HG02938 (cell line): ENCODE results near the gene SEC11C.
"Not testable (repeated sequence)": the region's sequence is repeated elsewhere in the genome, so short reads cannot be mapped to it uniquely, and the experiment has no call there.

Experiments used
- ATAC-seq: cut with Tn5 transposase; IDR thresholded peaks from one replicate; pipeline ENCODE4 v1.9.1; 2021; ENCODE audit warnings: mild to moderate bottlenecking, moderate library complexity; ENCODE audit not compliant: unreplicated experiment

SEC11C gene

DNA sequence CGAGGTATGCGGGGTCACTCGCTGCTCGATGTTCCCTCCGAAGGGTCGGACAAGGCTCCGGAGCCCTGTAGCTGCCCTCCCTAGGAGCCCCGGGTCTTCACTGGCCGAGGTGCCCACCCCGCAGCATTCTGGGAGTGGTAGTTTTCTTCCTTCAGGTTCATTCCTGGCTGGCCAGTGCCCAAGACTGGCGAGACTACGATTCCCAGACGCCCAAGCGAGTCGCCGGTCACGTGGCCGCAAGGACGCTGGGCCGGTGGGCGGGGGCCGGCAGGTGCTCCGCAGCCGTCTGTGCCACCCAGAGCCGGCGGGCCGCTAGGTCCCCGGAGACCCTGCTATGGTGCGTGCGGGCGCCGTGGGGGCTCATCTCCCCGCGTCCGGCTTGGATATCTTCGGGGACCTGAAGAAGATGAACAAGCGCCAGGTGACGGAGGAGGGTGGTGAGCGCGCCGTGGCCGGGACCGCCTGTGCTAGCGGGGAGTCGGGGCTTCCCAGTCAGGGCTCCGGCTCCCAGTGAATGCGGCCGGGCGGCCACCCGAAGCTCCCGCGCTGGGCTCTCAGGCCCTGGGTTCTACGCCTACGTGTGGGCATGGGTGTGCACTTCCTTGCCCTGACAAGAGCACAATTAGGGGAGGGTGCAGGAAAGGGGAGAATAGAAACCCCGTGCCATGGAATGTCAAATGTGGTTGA, at the start of gene SEC11C:
TSS of gene SEC11C (plus strand) at position 270 of the 687 bp plus-strand sequence. CDS start at position 335, 65 bp downstream.
- peak; percentile 84 for ATAC-seq

DNA sequence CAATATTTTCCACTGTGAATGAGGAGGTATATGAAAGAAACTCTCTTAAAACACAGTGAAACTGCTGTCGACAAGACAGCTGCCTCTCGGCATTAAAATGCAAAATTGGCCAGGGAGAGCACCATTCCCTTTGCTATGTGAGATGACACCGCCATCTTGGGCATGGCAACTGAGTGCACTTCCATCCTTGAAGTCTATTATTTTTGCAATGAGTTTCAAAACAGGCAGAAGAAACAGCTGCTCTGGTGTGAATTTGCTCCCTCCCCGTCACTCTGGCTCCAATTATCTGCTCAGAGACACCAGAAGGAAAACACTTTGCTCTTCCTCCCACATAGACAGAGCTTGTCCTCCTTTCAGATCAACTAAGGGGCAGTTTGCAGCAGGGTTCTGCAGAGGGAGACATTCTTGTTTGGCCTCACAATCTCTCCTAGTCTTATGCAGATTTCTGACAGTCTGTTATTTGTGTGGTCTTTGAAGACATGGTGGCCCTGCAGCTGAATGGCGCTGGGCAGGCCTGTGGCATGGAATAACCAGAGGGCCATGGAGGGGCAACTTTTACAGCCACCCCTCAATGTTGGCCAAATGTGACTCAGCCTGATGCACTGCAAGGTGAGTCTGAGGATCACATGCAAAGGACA, 48.6 kb upstream of the SEC11C start:
- no peak for ATAC-seq

DNA sequence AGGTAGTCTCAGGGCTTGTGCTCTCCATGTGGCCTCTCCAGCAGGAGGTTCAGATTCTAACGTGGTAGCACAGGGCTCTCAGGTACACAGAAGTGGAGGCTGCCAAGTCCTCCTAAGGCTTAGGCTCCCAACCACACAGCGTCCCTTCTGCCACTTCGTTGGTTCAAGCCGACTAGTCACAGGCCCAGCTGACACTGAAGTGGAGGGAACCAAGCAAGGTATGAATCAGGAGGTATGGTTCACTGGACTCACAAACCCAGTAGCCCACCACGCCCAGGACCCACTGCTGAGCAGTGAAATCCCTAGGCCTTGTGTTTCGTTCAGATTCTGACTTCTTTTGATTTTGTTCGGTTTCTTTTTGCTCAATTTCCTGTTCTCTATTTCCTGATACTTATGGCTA, 46.0 kb upstream of the SEC11C start:
- no peak for ATAC-seq

DNA sequence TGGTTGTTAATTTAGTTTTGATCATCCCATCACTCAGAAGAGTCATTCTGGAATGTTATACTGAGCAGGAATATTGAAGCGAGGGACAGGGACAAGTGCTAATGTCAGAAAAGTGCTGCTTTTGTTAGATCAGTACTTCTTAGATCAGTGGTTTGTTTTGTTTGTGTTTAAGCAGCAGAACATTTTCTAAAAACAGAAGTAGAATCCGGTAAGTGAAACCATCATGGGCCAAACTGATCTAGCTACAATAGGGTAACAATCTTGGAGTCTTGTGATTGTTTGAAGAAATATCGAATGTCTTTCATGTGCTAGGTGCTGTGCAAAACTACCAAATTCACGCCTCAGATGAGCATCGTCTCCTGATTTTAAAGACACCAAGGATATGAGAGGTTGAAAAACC, 45.1 kb upstream of the SEC11C start:
- ATAC-seq: no peak

DNA sequence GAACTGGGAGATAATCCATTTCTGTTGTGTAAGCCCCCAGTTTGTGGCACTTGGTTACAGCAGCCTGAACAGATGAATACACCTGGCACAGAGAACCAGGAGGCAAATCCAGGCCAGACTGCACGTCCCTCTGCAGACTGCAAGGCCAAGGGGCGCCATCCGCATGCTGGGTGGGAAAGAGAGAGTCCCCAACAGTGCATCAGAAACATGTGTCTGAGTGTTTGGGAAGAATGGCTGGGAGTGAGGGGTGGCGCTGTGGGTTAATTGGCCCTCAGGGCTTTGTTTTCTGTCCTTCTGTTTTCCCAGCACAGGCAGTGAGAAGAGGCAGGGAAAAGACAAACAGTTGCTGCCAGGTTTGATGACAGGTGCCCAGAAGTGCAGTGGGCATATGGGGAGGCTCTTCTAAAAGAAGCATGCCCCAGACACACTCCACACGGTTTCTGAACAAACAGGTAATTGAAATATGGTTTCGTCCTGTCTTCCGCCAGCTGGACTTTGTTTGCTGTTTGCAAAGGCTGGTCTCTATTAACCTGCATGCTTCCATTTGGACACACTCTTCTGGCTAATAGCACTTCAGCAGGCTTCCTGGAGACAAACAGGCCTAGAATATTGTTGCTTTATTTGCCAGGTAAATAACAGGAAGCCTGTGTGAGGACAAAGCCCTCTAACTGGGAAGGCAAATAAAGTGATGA, 43.4 kb upstream of the SEC11C start:
- ATAC-seq: no peak

DNA sequence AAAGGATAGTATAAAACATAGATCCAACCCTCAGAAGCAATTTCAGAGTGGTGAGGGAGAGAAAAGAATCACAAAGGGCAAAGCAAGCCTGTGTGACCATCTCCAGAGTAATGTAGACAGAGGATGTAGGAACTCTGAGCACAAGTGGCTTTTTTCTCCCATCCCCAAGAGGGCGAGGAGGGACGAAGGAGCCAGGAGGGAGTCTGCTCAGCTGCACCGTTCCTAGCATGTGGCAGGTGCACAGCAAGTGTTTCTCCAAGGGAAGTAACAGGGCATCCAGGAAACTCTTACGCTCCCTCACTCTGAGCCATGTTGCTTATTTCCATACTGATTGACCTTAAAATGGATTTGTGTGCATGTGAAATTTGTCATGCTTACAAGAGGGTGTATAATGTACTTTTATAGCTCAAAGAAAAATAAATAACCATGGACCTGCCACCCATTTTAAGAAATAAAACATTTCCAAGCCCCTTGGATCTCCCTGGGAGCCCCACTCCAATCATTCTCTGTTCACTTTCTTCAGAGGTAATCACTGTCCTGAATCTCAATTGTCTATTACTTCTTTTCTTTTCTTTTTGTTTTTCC, 37.8 kb upstream of the SEC11C start:
- no peak for ATAC-seq

DNA sequence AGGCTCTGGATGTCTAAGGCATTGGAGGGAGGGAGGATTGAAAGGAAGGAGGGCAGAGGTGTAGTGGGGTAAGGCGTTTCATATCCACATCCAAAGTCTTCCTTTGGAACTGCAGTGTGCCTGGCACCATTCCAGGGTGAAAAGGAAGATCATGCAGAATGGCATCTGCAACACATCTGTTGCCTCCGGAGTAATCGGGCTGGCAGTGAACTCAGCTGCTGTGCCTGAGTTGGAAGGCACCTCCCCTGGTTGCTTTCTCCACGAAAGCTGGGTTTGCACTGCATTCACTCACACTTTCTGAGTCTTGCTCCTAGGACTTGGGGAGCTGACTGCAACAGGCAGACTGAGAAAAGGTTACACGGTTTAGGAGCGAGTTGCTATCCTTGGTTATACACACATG, 30.3 kb upstream of the SEC11C start:
- no peak for ATAC-seq

DNA sequence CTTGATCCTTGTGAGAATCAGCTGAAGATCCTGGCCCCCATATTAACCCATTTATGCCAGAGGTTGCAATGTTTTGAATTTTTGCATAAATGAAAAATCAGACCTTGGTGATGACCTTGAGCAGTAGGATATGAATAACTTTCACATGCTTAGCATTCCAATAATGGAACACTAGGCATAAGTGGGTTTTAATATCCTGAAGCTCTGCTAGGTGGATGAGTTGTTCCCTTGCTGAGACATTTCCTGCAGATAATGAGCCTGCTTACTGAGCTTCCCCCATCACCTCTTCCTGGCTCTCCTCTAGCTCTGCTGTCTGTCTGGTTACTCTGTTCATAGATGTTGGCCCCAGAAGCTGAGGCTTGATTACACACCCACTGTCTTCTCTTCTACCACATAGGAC, 25.5 kb upstream of the SEC11C start:
- ATAC-seq: no peak

DNA sequence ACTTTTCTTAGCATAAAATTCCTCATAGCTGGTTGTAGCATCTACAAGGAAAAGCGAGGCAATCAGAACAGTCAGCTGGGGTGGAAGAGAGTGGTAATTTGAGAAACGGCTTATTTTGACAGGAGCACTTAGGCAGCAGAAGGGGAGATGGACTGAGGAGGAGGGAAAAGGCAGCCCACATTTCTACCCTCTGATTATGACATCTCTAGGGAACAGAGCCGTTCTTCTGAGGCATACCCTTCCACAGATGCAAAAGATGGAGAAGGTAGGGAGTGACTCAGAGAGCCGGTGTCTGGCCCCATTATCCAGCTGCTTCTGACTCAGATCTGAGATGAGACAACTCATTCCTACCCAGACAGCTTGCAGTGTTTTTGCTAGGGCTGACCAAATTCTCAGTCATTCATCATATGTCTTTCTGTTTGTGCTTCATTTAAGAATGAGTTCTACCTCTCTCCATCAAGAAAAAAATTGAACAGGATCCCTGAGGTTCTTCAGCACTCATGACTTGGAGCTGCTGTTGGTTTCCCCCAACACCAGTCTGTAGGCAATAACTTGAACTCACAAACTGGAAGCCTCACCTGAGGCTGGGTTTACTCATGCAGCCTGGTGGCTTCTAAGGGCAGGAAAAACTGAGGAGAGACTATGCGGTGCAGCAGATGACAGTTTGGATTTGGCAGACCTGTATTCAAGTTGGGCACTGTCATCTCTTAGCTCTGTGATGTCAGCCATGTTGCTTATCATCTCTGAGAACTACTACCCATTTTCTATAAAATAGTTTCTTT, 15.9 kb upstream of the SEC11C start:
- ATAC-seq: no peak

DNA sequence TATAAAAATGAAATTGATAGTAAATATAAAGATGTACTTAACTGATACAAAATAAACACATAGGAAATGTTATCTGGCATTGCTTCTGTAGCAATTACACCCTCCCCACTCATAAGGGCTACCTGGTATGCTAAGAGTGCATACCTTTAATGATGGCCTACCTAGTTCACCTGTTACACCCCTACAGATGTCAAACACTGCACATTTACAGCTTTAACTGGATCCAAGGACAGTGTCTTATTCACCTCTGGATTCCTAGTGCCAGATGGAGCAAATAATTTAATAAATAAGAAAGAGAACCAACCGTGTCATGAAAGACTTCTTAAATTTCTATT, 15.3 kb upstream of the SEC11C start:
- no peak for ATAC-seq

DNA sequence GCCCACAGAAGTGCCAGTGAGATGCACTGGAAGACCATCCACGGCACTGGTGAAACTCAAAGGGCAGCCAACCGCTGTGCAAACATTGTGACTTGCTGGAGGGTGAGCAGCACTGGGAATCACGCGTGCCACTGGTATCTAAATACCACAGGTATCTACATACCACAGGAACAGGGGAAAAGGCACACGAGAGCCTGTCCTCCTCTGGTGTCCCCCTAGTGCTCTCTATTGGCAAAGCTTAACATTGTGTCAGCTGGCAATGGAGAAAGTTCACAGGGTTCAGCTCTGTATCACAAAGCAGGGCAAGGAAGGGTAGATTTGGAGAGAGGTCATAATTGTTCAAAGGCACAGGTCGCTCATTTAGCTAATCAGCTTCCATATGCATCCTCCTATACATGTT, 12.6 kb upstream of the SEC11C start:
- ATAC-seq: no peak

DNA sequence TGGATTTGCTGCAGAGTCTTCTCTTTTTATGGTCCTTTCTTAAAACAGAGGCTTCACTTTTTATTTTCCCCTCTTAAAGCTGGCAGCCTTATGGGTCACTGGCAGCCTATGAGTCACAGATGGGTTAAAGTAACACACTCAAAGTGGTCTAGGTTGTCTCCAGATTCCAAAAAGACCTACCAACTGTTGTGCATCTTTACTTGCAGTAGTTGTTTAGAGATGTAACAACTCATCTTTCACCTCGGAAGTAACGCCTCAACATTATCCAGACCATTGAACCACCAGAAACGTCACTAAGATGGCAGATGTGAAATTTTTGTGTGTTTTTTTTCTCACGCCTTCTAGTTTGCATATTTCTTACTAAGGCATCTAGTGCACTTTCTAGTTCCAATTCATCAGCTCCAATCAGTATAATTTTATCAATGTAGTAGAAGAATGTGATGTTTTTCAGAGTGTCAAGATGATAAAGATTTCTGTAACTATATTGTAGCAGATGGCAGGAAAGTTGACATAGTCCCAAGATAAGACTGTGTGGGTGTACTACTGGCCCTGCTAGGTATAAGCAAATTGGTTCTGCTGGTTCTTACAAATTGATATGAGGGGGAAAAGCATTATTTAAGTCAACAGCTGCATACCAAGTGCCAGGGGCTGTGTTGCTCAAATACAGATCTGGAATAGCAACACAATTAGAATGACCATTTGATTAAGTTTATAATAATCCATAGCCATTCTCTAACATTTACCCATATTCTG, 9.6 kb upstream of the SEC11C start:
- ATAC-seq: no peak

DNA sequence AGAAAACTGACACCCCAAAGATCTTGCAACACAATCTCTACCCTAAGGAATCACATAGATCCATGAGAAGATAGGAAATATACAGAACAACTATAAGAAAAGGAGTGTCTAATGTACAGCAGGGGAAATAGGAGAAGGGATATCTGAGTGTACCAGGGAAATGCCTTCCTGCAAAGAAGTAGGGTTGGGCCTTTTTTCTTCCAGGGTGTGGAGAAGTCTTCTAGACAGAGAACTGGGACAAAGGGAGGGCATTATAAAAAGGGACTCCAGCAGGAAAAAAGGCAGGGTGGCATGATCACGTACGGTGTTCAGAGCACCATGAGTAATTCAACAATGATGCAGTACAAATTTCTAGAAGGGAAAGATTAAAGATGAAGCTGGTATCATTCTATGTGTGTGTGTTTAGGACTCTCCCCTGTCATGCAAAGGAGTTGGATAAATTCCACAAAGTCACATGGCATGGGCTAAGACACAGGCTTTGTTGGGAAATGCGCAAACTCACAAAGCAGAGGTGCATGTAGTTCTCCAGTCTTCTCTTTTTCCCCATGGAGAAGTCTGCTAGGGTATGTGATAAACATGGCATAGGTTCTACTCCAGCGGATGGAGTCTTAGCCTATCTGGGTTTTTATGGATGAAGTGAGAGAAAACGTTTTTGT, 6.7 kb upstream of the SEC11C start:
- ATAC-seq: no peak

DNA sequence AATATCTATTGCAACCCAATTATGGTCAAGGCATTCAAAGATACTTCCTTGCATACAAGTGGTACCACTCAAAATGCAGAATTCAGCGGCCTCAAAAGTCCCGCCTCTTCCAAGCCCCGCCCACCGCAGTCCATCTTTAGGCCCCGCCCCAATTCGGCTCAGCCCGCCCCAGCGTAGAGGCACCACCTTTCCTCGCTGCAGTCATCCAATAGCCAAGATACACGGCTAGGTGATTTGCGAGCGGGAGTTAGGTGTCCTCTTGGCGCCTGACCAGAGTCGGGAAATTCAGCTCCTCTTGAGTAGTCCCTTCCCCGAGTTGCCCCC, 431 bp upstream of the SEC11C start:
- peak; percentile 72 for ATAC-seq

DNA sequence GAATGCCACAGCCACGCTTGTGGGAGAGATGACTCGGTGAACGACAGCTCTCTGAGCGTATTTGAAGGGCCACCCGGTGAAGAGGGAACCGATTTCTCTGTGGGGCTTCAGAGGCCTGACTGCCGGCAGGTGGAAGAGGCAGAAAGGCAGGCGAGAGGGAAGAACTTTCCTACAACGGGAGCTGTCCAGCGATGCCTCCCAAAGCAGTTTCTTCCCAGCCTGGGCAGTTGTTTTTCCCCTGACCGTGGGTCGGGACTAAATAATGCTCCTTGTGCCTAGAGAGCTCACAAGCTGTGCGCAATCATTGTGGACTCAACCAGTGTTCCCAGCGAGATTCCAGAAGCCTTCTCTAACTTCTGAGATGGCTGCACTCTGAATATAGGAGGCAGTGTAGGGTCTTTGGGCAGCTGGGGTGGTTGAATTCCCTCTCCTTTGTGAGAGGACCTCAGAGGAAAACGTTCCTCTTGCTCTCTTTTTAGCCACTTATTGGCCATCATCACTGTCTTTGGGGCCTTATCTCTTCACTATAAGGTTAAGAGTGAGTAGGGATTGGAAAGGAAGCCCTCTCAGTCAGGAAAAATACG, 710 bp downstream of the SEC11C start:
- peak; percentile 2 for ATAC-seq

DNA sequence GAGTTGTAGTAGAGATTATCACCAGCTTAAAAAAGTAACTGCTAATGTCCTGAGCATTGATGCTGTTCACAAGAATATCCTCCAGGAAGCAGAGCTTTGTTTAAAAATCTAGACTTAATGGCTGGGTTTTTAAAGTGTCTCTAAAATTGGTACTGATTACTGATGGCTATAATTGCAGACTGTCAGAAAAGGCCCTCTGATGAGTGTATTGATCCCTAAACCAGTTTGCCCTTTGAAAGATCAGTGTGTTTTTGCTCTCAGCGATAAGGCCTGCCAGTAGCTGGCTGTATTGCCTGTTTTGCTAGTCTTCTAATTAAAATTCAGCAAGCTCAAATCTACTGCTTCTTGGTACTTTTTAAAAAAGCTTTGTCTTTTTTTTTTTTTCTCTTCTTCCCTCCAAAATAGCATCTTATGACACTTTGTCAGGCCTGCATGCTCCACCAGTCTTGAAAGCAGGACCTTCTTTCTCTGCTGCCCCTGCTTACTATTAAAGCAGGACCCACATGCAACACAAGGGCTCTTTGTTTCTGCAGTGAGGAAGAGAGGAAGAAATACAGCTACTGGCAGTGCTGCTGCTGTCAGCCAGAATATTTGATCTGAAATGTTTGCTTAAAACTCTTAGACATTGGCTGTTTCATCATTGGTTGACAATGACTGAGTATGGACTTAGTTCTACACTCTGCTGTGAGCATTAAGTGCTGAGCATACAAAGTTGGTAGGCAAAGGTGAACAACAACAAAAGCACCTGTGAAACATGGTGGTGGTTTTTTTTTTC, 1.8 kb downstream of the SEC11C start:
- no peak for ATAC-seq

DNA sequence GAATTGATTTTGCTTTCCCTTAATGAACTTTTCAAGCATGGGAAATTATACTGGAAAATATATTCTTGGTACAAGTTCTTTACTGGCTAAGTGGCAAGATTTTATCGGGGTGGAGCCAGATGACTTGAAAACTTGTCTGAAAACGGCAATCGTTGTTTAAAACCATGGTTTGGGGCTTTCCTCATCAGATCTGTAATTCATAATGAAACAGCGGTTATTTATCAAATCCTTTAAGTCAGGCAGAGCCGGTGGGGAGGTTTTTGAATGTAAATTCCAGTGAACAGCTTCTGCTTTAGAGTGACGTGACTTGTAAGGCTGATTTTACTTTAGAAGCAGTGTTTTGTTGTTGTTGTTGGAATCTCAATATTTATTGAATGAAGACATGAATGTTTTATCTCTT, 2.6 kb downstream of the SEC11C start:
- ATAC-seq: no peak

DNA sequence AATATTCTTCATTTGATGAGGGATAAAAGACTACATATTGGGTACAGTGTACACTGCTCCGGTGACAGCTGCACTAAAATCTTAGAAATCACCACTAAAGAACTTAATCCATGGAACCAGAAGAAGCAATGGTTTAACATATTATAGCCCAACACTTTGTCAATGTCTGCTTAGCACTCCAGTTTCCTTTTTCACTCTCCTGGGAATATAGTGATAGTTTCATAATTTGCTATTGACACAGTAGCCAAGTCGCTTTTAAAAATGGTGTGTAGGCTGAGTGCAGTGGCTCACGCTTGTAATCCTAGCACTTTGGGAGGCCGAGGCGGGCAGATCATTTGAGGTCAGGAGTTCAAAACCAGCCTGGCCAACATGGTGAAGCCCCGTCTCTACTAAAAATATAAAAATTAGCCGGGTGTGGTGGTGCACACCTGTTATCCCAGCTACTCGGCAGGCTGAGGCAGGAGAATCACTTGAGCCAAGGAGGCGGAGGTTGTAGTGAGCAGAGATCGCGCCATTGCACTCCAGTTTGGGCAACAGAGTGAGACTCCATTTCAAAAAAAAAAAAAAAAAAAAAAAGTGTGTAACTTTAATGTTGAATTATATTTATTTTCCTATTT, 3.2 kb downstream of the SEC11C start:
- ATAC-seq: not testable (repeated sequence)

DNA sequence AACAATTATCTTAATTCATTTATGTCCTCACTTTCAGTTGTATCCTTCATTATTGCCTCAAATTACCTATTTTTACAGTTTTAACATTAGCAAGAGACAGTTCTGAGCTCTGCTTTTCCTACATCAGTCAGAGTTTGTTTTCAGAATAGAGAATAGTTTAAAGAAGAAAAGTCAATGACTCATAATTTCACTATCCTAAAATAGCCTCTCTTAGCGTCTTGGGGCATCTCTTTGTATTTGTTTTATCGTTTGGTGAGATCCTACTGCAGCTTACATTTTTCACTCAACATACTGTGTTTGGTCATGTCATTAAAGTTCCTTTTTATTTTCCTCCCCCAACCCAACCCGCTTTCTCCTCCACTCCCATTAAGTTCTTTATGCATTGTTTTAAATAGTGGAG, 3.8 kb downstream of the SEC11C start:
- ATAC-seq: no peak
